CD4-positive, alpha-beta T cell (primary cell): ENCODE data around the gene E2F2. TPM values are rescaled to one million over a fixed set of nuclear protein-coding genes. Genes with fewer than 3 reads are reported as not detected.
"Not testable (repeated sequence)": the region's sequence is repeated elsewhere in the genome, so short reads cannot be mapped to it uniquely, and the experiment has no call there.

Source experiments
- ATAC-seq: fragments of 200-7000 bp; cut with Tn5 transposase; one replicate; pipeline ENCODE4 v1.10.0; 2022; ENCODE audit warnings: mild to moderate bottlenecking; ENCODE audit not compliant: poor library complexity
- CTCF ChIA-PET: fragments of 350-600 bp; sonication (Branson Sonifier 250); formaldehyde crosslinking; loops from one replicate; lab custom pipeline; 2021; ENCODE audit warnings: antibody characterized with exemption, inconsistent platforms; lab: Charles Lee
- POLR2A ChIA-PET: fragments of 350-600 bp; sonication (Branson Sonifier 250); formaldehyde crosslinking; loops from one replicate; lab custom pipeline; 2021; ENCODE audit warnings: antibody characterized with exemption, inconsistent platforms; lab: Charles Lee
- DNase-seq, 14 experiments: peaks; one replicate each; pipeline ENCODE4 v3.0.0-alpha.2; 2013 to 2020; ENCODE audit warnings: mixed read lengths in 2 of 14
- H3K27ac ChIP-seq, 2 donors: one replicate each; pipeline versions ENCODE4 v1.5.1 to v1.7.0; 2013; ENCODE audit warnings: low read length in 2 of 2, low read depth in 1 of 2, mild to moderate bottlenecking in 1 of 2
- H3K27me3 ChIP-seq, 2 experiments: 1 replicate in 1 of 2; 2 replicates in 1 of 2; pipeline versions ENCODE4 v1.6.1 to v1.7.0; 2013; ENCODE audit warnings: low read length in 2 of 2, control low read depth in 1 of 2, mild to moderate bottlenecking in 1 of 2, moderate library complexity in 1 of 2; ENCODE audit not compliant: insufficient read depth in 2 of 2, control insufficient read depth in 1 of 2
- H3K36me3 ChIP-seq: one replicate; pipeline ENCODE4 v1.6.1; 2013; ENCODE audit warnings: low read length, control low read depth; ENCODE audit not compliant: insufficient read depth
- H3K4me1 ChIP-seq: one replicate; pipeline ENCODE4 v1.6.1; 2013; ENCODE audit warnings: low read length, control low read depth; ENCODE audit not compliant: insufficient read depth
- H3K4me3 ChIP-seq: one replicate; pipeline ENCODE4 v1.5.1; 2013; ENCODE audit warnings: mild to moderate bottlenecking, low read length, moderate library complexity
- H3K9me3 ChIP-seq, 2 experiments: 1 replicate in 1 of 2; 2 replicates in 1 of 2; pipeline versions ENCODE4 v1.6.1 to v1.7.0; 2013; ENCODE audit warnings: low read length in 2 of 2, mild to moderate bottlenecking in 2 of 2, control low read depth in 1 of 2, moderate library complexity in 1 of 2; ENCODE audit not compliant: control insufficient read depth in 1 of 2, insufficient read depth in 1 of 2
- H3K27ac Mint-ChIP-seq: one replicate; pipeline ENCODE4 v1.8.0; 2020; ENCODE audit warnings: mixed read lengths
- H3K27me3 Mint-ChIP-seq: one replicate; pipeline ENCODE4 v1.8.0; 2021; ENCODE audit warnings: mixed read lengths
- H3K36me3 Mint-ChIP-seq: one replicate; pipeline ENCODE4 v1.8.0; 2021; ENCODE audit warnings: low read depth, mixed read lengths
- H3K4me1 Mint-ChIP-seq: one replicate; pipeline ENCODE4 v1.8.0; 2021; ENCODE audit warnings: low read depth, mixed read lengths
- H3K4me3 Mint-ChIP-seq: one replicate; pipeline ENCODE4 v1.8.0; 2020; ENCODE audit warnings: mild to moderate bottlenecking, mixed read lengths
- H3K9me3 Mint-ChIP-seq: one replicate; pipeline ENCODE4 v1.8.0; 2020; ENCODE audit warnings: mixed read lengths
- intact Hi-C, 2 experiments: fragments of 100-400 bp; cut with DNase I in 1 of 2; cut with micrococcal nuclease in 1 of 2; formaldehyde crosslinking; loops; one replicate each; pipeline versions ENCODE4 v1.15.1 to v1.9.0; 2023 to 2025; cut with DNase I, micrococcal nuclease
- total RNA-seq, 174 experiments: library from RNA in 2 of 174; stranded (reverse) in 2 of 174; gene quantifications; one replicate each; pipeline ENCODE4 v1.2.3 and lab custom pipeline; 2021 to 2026
- TF ChIP-seq, protein P1 (sequence below): fragments of 200-600 bp; IDR thresholded peaks from one replicate; pipeline ENCODE4 v1.8.0; 2022; ENCODE audit warnings: antibody characterized with exemption, mild to moderate bottlenecking

Gene E2F2
- total RNA-seq, 2 experiments from 2014 or later = 0.50 to 0.69 TPM

DNA sequence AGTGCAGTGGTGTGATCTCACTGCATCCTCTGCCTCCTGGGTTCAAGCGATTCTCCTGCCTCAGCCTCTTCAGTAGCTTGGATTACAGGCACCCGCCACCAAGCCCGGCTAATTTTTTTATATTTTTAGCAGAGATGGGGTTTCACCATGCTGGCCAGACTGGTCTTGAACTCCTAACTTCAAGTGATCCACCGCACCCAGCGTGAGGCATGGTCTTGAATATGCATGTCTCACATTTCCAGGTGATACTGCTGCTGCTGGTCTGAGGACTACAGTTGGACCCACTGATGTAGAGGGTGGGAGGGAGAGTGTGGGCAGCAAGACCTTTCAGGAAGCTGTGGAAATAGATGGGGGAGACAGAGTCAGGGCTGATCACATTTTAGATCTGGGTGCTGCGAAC, 25.2 kb downstream of the E2F2 start:
- intact Hi-C loops = no loop called here
- no peaks in the 10 kb centered on the region for H3K4me1 Mint-ChIP-seq
- ATAC-seq (no peak), DNase-seq (no peak)
- H3K27ac Mint-ChIP-seq = no peak overlapping the region
- H3K36me3 Mint-ChIP-seq = no peaks in the 10 kb centered on the region
- Histone ChIP-seq H3K27me3 (no peaks in the 10 kb centered on the region), H3K36me3 (peaks cover 2% of the 10 kb centered on the region), H3K4me1 (no peaks in the 10 kb centered on the region), H3K4me3 (no peak overlapping the region), H3K9me3 (no peaks in the 10 kb centered on the region), H3K27ac (no peak overlapping the region)
- ChIA-PET POLR2A (no interaction called here), CTCF (no interaction called here)
- no peaks in the 10 kb centered on the region for H3K9me3 Mint-ChIP-seq
- H3K27me3 Mint-ChIP-seq = no peaks in the 10 kb centered on the region
- no peak overlapping the region for H3K4me3 Mint-ChIP-seq
- TF ChIP-seq, protein P1, sequence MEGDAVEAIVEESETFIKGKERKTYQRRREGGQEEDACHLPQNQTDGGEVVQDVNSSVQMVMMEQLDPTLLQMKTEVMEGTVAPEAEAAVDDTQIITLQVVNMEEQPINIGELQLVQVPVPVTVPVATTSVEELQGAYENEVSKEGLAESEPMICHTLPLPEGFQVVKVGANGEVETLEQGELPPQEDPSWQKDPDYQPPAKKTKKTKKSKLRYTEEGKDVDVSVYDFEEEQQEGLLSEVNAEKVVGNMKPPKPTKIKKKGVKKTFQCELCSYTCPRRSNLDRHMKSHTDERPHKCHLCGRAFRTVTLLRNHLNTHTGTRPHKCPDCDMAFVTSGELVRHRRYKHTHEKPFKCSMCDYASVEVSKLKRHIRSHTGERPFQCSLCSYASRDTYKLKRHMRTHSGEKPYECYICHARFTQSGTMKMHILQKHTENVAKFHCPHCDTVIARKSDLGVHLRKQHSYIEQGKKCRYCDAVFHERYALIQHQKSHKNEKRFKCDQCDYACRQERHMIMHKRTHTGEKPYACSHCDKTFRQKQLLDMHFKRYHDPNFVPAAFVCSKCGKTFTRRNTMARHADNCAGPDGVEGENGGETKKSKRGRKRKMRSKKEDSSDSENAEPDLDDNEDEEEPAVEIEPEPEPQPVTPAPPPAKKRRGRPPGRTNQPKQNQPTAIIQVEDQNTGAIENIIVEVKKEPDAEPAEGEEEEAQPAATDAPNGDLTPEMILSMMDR = no peak

DNA sequence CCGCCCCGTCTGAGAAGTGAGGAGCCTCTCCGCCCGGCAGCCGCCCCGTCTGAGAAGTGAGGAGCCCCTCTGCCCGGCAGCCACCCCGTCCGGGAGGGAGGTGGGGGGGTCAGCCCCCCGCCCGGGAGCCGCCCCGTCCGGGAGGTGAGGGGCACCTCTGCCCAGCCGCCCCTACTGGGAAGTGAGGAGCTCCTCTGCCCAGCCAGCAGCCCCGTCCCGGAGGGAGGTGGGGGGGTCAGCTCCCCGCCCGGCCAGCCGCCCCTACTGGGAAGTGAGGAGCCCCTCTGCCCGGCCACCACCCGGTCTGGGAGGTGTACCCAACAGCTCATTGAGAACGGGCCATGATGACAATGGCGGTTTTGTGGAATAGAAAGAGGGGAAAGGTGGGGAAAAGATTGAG, 26.9 kb downstream of the E2F2 start:
- H3K27me3 Mint-ChIP-seq, intact Hi-C loops, H3K9me3 Mint-ChIP-seq, H3K4me1 ChIP-seq, H3K4me3 ChIP-seq, H3K9me3 ChIP-seq, CTCF ChIA-PET, H3K4me1 Mint-ChIP-seq, H3K4me3 Mint-ChIP-seq, H3K27me3 ChIP-seq, H3K36me3 Mint-ChIP-seq, DNase-seq, ATAC-seq, POLR2A ChIA-PET, H3K27ac ChIP-seq, H3K36me3 ChIP-seq, H3K27ac Mint-ChIP-seq: not testable (repeated sequence)

DNA sequence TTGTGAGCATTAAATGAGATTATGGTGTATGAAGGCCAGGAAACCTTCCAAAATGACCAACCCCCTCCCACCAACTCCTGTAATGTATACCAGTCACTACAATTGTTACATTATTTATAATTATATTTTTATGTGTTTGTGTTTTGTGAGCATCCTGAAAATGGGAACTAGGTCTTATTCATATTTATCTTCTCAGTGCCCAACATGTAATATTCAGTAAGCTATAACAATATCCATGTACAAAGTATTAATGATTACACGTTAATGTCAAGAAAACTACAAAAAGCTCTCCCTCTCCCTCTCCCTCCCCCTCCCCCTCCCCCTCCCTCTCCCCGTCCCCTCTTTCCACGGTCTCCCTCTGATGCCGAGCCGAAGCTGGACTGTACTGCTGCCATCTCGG, 28.1 kb downstream of the E2F2 start:
- ChIA-PET POLR2A (no interaction called here), CTCF (interaction anchor here (8.7 kb wide), 1 partner anchor 35 kb away, joined by 236 read pairs; no protein-coding TSS in a partner anchor)
- H3K4me3 ChIP-seq = no peak overlapping the region
- Mint-ChIP-seq H3K27me3 (no peaks in the 10 kb centered on the region), H3K36me3 (no peaks in the 10 kb centered on the region), H3K27ac (no peak overlapping the region), H3K4me1 (no peaks in the 10 kb centered on the region), H3K9me3 (no peaks in the 10 kb centered on the region), H3K4me3 (no peak overlapping the region)
- no peaks in the 10 kb centered on the region for H3K36me3 ChIP-seq
- no peak overlapping the region for H3K27ac ChIP-seq
- intact Hi-C loops = no loop called here
- no peak for ATAC-seq
- TF ChIP-seq, protein P1 = no peak
- H3K27me3 ChIP-seq = no peaks in the 10 kb centered on the region
- no peaks in the 10 kb centered on the region for H3K9me3 ChIP-seq
- no peaks in the 10 kb centered on the region for H3K4me1 ChIP-seq
- no peak for DNase-seq

DNA sequence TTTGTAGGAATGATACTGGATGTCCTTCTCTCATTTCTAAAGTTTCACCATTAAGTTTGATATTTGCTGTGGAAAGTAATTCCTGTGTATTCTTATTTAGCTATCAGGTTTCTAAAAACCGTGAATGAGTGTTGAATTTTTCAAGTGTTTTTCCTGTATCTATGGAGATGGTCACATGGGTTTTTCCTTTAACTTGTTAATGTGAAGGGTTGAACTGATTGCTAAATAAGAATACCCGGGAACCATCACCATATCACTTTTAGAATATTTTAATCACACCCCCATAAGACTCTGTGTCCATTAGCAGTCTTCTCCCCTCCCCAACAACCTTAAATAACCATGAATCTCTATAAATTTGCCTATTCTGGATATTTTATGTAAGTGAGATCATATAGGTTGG, 30.6 kb downstream of the E2F2 start:
- no peaks in the 10 kb centered on the region for H3K36me3 Mint-ChIP-seq
- TF ChIP-seq, protein P1 = no peak
- H3K27me3 ChIP-seq = no peaks in the 10 kb centered on the region
- POLR2A ChIA-PET = no interaction called here
- H3K9me3 Mint-ChIP-seq = no peaks in the 10 kb centered on the region
- no peaks in the 10 kb centered on the region for H3K4me1 Mint-ChIP-seq
- no peak overlapping the region for H3K4me3 Mint-ChIP-seq
- no peak overlapping the region for H3K27ac Mint-ChIP-seq
- no peaks in the 10 kb centered on the region for H3K27me3 Mint-ChIP-seq
- H3K27ac ChIP-seq = no peak overlapping the region
- ATAC-seq (no peak), DNase-seq (no peak)
- H3K36me3 ChIP-seq = no peaks in the 10 kb centered on the region
- H3K4me3 ChIP-seq = no peak overlapping the region
- H3K4me1 ChIP-seq = peaks cover 10% of the 10 kb centered on the region
- no peaks in the 10 kb centered on the region for H3K9me3 ChIP-seq
- CTCF ChIA-PET = interaction anchor here (4.4 to 8.7 kb wide), 2 partner anchors 38 to 138 kb away, joined by 50 to 236 read pairs; no protein-coding TSS in a partner anchor
- intact Hi-C loops = no loop called here
